NB4 (cell line): Measurements from ENCODE around the gene STOX2.

Source experiments
- CTCF ChIP-seq: IDR thresholded peaks from one replicate; pipeline ENCODE4 v1.5.1; 2012; ENCODE audit warnings: low read depth, low read length
- MAX ChIP-seq: IDR thresholded peaks from 2 replicates; pipeline ENCODE4 v1.6.1; 2011; ENCODE audit warnings: low read depth, low read length
- POLR2A ChIP-seq: IDR thresholded peaks from 2 replicates; pipeline ENCODE4 v1.6.1; 2011; ENCODE audit warnings: mild to moderate bottlenecking; ENCODE audit not compliant: insufficient read length; ENCODE audit errors: extremely low read depth

DNA sequence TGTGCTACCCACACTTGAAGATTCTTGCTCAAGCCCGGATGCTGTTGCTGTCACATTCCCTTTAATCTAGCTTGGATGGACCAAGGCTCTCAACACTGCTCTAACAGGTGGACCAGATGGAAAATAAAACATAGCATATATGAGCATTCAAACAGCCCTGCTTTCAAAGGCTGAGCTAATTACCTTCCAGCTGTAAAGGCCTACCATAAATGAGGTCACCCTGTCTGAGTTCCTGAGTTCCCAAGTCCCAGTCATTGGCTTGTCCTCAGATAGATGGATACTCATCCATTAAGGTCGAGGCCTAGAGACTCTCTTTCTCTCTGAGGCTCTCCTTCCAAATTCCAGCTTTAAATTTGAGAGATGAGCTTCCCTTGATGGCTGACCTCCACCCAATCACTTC lies 147.5 kb downstream of the STOX2 start:
- TF ChIP-seq CTCF = no peak
- TF ChIP-seq POLR2A = no peak
- TF ChIP-seq MAX = no peak
